Inflammatory macrophage treated with lipopolysaccharide for 4 hours (primary cell): ENCODE results near the gene PACSIN2.
A peak's percentile ranks its signal among the peaks of the same experiment; 100 is the strongest.

ENCODE experiments used
- DNase-seq: peaks from one replicate; pipeline ENCODE4 v3.0.0-alpha.2; 2020

Gene PACSIN2

DNA sequence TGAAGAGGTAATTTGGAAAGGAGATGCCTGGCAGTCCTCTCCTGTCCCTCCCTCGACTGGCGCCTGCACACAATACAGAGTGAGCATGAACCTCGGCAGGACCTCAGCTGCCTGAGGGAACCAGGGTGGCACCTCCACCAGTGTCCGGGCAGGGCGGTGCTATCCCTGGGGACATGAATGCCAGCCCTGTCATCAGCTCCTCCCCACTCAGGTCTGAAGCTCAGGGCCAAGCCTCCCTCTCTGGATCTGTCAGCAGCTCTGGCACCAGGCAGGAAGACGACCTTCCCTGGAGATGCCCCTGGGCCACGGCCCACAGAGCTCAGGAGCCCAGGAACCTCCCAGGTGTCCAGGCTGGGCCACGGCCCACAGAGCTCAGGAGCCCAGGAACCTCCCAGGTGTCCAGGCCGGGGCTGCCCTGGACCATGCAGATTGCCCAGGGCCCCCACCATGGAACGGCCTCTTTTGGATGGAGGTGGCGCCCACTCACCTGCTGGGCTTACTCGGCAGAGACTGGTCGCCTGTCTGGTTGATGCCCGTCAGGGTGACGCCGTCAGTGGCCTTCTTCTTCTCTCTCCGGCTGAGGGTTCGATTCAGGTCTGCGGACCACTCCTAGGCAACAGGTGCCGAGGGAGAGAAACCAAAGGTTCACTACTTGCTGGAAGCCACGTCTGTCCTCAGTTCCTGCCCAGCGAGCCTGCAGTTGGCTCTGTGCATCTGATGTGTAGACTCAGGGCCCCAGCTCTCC lies 136.2 kb downstream of the PACSIN2 start:
- DNase-seq: no peak

DNA sequence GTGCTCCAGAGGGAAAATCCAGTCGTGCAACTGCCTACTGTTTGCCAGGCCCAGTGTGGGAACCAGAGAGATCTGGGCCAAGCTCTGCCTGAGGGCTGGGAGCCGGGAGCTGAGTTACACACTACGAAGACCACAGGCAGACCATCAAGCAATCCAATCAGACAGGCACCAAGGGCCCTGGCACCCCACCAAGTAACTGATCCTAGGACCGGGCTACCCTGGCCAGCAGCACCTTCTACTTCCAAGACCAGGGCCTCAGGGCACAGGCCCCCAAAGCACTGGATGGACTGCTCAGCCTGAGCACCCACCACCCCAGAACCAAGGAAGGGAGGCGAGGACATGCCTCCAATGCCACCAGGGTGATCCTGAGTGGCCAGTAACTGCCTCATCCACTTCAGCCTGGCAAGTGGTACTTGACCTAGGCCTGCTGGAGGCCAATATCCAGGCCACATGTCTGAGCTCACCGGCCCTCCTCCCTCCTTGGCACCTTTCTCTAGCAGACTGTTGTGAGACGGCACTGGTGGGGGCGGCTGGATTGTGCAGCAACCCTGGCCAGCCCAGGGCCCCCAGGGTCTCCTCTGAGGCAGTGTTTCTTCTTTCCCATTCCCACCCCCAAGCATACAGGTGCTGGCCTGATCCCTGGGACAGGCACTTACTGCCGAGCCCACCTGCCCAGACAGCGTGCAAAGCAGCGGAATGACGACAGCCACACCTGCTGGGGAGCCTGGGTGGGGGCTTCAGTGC lies 137.2 kb downstream of the PACSIN2 start:
- DNase-seq: no peak

DNA sequence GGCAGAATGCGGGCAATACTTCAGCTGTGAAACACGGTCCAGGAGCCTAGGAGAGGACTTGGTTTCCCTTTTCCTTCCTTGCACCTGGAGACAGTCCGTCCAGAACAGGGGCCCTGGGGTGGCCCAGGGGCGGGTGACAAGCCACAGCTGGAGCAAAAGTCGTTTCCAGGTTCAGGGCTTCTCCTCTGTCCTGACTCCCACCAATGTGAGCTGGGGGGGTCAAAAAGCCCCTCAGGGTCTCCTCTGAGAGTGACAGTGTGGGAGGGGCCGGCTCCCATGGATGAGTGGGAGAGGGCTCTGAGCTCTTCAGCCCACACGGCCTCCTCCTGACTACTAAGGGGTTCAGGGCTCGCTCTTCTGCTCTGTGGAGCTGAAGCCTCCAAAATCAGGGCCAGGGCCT lies 137.8 kb downstream of the PACSIN2 start:
- DNase-seq: no peak

DNA sequence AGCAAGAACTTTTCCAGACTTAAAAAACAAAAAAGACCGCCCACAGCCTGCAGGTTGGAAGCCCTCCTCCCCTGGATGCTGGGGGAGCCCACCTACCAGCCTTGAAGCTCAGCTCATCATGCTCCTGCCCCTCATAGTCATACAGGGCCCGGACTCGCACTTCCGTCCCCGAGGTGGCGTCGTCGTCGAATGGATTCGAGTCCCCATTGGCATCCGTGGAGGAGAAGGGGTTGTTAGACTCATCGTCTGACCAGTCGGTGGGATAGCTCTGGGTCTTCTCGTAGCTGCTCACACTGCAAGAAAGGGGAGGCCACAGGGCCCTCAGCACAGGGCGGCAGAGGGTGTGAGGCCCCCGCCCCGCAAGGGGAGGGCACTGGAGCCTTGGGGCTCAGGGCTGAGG lies 138.9 kb downstream of the PACSIN2 start:
- no peak for DNase-seq

DNA sequence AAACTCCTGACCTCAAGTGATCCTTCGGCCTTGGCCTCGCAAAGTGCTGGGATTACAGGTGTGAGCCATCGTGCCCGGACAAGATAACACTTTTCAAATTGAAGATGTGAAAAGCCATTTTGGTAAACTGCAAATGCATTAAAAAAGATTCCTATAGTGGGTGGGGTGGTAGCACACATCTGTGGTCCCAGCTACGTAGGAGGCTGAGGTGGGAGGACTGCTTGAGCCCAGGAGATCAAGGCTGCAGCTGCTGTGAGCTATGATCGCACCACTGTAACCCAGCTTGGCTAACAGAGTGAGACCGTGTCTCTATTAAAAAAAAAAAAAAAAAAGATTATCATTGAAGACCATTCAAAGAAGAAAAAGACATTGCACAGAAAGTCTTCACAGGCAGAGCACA lies 140.9 kb downstream of the PACSIN2 start:
- no peak for DNase-seq

DNA sequence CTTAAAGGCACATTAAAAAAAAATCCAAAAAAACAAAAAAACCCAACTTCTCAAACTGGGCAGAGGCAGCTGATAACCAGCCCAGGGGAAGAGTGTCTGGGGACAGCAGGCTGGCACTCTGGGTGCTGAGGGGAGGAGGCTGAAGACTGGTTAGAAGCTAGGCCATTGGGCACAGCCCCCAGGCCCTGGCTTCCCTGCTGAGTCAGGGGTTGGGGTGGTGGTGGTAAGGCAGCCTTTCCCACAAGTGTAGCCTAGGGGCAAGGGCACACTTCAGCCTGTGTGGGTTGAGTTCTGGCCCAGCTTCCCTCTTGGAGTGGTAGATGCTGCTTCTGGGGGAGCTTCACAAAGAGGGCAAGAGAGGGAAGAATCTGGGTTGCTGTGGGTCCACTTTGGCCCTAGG lies 141.6 kb downstream of the PACSIN2 start:
- no peak for DNase-seq

DNA sequence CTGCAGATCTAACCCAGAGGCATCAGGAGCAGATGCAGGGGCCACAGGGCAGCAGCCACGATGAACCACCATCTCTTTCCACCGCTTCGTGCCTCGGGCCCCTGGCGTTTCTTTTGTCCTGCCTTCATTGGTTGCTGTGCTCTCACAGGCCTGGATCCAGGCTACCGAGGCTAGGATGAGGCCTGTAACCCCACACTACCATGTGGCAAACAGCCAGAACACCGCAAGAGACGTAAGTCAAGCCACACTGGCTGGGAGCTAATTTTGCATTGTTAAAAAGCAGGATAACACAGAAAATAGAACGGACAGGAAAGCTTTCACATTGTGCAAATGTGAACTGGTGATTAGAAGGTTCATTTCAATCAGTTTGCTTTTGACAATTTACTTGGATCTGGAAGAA lies 142.1 kb downstream of the PACSIN2 start:
- DNase-seq: no peak

DNA sequence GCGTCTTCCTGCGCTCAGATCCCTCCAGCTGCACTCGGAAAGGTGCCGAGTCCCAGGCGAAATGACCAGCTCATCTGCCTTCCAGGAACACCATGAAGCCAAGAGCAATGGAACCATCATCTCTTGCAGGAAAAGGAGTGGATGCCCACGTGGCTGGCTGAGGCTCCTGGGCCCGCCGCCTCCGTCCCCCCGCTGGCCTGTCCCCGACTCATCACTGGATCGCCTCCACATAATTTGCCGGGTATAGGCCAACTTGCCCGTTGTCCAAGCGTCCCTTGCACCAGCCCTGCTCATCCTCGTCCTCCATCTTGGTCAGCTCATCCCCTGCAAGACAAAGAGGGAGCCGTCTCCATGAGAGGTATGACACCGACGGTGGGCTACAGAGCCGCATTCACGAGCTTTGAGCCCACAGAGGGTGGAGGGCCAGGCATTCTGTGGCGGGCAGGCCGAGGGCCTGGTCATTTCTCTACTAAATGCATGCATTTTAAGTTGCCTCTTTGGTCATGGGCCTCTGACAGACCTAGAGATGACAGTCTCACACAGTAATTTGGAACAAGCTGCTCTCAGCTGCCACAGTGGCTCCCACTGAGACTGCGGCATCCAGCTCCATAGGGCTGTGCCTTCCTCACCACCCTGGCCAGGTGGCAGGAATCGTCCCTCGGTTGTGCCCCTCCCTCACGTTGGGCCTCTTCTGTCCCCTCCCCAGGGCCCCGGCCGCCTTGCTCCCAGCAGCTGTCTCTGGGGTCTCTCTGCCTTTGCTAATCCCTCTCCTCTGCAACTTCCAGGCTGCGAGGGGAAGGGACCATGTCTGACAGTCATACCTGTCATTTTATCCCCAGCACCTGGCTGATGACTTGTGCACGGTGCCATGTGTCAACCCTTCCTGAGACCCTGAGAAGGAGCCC lies 143.6 kb downstream of the PACSIN2 start:
- no peak for DNase-seq

DNA sequence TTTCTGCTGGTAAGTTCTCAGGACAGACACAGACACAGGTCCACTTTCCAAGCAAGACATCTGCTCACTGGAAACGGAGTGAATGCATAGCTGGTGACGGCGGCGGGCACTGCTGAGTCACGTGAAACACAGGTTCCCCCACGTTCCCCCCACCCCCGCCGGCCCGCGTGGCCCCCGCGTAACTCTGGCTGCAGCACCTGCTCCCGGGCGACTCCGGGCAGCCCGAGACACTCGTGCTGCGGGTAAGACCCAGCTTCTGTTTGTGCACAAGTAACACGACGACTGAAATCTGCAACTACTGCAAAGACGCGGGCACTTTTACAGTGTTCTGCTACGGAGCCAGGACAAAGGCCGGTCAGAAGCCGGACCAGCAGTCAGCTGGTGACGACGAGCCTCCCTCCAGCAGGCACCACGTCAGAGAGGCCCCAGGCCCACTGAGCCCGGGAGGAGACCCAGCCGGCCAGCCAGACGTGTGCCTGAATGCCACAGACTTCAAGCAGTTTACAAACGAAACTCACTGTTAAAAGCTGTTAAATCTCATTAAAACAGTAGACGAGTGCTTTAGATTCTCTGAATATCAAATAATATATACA lies 145.0 kb downstream of the PACSIN2 start:
- DNase-seq: no peak

DNA sequence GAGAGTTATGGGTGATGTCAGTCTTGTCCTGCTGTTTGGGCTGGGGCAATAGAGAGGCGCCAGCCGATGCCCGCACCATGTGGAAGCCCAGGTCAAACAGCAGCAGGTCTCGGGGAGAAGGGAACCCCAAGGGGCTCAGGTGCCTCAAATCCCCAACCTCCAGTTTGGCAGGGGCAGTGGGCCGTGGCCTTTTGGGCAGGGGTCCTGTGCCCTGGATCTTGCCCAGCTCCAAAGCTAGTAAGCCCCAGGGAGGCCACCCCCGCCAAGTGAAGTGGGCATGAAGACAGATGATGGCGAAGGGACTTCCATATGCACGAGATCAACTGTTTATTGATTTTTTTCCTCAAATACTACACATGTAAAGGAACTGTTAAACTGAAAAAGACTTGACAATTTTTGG lies 145.5 kb downstream of the PACSIN2 start:
- DNase-seq: no peak

DNA sequence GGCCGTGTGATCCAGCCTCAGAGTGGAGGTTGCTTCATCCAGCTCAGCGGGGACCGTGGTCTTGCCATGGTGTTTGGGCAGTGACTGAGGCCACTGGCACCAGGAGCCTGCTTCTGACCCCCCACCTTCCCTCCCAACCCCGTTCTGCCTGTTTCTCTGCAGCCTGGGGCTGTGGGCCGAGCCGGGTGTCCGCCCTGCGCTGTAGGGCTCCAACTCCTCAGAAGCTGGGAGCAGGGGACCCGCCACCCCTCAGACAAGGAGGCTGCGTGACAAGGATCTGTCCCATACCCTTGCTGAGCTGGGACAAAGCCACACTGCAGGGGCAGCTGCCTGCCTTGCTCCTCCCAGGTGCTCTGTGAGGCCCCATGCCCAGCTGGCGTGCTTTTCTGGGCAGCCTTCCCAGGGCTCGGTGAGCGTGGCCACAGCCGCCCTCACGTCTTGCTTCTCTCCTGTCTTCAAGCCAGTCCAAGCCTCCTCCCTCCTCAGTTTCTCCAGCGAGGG lies 146.1 kb downstream of the PACSIN2 start:
- DNase-seq: no peak

DNA sequence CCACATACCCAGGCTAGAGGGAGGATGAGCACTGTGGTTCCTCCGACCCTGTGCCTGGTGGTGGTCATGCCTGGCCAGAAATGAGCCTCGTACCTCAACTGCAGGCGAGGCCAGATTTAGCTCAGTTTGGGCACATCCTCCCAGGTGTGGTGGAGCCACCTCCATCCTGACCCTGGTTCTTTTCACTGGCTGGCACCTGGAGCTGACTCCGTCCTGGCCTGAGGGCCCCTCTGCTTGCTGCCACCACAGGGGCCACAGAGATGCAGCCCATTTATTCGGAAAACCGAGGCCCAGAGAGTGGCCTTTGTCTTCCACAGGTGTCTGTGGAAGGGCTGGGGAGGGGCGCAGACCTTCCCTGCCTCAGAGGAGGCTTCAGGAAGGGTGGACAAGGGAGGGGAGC lies 148.8 kb downstream of the PACSIN2 start:
- no peak for DNase-seq

DNA sequence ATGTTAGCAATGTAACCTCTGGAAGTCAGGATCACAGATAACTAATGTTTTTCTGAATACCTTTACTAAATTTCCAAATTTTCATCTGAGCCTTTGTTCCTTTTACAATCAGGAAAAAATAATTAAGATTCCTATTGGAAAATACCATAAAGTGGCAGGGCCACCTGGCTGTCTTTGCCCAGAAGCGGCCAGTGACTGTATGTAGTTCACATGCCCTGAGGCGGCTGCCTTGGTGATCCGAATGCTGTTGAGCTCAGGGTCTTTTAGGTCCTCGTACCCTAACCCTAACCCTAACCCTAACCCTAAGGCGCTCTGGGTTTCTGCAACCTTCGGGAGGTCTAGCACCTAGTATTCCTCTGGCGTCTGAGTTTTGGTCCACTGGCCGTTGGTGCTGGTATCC lies 149.4 kb downstream of the PACSIN2 start:
- DNase-seq: no peak

DNA sequence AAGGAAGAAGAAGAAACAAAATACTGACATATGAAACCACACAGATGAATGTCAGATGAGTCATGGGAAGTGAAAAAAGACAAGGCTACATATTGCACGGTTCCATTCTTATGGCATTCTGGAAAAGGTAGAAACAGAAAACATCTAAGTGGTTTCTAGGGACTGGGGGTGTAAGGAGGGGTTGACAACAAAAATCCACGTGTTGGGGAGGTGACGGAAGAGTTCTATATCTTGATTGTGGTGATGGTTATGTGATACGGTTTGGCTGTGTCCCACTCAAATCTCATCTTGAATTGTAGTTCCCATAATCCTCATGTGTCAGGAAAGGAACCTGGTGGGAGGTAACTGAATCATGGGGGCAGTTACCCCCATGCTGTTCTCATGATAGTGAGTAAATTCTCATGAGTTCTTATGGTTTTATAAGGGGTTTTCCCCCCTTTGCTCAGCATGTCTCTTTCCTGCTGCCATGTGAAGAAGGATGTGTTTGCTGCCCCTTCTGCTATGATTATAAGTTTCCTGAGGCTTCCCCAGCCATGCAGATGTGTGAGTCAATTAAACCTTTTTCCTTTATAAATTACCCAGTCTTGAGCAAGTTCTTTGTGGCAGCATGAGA lies 151.5 kb downstream of the PACSIN2 start:
- peak; percentile 91 for DNase-seq

DNA sequence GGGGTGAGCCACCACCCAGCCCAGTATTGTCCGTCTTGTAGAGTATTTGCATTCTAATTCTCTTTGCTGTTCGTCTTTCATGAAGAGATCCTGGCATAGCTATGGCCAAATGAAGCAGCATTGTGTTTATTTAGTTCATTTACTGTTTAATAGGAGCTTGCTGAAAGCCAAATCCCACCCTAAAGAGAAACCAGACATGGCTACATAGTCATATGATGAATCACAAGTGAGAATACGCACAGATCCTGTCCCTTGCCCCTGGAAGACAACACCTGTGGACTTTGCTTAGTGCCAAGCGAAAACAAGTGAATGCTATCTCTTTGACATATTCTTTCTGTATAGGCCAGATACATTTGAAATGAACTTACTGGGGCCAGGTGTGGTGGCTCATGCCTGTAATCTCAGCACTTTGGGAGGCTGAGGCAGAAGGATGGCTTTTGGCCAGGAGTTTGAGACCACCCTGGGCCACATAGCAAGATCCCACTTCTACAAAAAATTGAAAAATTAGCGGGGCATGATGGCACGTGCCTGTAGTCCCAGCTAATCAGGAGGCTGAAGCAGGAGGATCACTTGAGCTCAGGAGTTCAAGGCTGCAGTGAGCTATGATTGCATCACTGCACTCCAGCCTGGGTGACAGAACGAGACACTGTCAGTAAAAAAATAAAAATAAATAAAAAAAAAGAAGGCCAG lies 152.8 kb downstream of the PACSIN2 start:
- DNase-seq: no peak

DNA sequence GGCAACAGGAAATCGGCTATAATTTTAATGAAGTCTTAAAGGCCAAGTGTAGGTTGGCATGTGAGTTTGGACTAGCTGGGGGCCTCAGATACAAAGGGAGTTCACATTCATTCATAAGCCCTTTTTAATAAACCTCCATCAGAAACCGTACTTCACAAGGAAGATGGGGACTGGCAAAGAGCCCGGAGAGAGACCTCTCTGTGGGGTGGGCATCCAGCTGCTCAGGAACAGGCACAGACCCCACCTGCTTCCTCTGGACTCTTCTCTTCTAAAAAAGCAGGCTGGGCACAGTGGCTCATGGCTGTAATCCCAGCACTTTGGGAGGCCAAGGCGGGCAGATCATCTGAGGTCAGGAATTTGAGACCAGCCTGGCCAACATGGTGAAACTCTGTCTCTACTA lies 154.0 kb downstream of the PACSIN2 start:
- DNase-seq: no peak

DNA sequence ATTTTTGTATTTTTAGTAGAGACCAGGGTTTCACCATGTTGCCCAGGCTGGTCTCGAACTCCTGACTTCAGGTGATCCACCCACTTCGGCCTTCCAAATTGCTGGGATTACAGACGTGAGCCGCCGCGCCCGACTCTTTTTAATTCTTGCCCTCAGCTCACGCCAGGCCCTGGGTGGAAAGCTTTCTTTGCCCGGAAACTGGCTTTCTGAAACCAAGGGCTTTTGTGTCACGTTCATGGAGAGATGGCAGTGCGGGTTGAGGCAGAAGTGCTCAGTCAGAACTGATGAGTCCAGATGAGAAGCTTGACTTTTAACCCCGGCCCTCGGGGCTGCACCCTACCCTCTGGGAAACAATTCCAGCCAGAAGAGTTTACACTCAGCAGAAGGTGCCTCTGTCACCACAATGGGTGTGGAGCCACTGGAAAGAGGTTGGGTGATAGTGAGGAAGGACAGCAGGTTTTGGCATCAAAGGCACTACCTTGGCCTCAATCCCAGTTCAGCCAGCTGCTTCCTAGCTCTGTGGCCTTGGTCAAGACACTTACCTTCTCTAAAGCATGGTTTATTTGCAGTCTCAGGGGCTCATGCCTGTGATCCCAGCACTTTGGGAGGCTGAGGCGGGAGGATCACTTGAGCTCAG lies 157.0 kb downstream of the PACSIN2 start:
- DNase-seq: no peak

DNA sequence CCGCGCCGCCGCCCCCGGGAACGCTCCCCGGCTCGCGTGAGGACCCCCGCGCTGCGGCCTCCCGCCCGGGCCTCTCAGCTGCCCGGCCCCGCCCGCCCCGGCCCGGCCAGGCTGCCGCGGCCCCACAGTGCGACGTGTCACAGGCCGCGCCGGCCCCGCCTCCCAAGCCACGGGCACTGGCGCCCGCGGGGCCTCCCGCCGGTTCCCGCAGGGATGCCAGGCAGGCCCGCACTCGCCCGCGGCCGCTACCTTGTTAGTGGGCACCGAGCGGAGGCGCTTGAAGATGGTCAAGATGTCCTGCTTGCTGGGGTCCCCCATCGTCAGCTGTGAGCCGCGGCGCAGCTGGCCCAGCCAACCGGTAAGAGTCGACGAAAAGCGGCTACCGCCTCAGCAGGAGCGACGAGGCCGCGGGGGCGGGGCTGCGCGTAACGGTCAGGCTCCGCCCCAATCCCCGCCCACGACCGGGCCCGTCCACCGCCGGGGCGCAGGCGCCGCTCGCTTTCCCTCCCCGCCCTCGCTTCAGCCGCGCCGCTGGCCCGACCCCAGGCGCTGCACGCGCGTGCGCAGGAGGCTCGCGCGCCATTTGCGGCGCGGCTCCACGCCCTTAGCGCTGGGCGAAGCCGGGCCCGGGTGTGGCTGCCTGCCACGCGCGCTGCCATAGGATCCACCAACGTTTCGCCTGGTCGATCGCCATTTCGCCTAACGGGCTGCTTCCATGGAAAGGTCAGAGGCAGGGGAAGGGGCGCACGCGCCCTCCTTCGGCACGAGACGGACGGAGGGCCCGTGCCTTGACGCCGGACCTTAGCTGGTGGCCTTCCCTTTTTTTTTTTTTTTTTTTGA lies 157.9 kb downstream of the PACSIN2 start, which contains the start of gene ARFGAP3:
TSS of gene ARFGAP3 (minus strand) at position 409 of the 840 bp plus-strand sequence. CDS start at position 318, 91 bp downstream.
- DNase-seq: peak; percentile 99

DNA sequence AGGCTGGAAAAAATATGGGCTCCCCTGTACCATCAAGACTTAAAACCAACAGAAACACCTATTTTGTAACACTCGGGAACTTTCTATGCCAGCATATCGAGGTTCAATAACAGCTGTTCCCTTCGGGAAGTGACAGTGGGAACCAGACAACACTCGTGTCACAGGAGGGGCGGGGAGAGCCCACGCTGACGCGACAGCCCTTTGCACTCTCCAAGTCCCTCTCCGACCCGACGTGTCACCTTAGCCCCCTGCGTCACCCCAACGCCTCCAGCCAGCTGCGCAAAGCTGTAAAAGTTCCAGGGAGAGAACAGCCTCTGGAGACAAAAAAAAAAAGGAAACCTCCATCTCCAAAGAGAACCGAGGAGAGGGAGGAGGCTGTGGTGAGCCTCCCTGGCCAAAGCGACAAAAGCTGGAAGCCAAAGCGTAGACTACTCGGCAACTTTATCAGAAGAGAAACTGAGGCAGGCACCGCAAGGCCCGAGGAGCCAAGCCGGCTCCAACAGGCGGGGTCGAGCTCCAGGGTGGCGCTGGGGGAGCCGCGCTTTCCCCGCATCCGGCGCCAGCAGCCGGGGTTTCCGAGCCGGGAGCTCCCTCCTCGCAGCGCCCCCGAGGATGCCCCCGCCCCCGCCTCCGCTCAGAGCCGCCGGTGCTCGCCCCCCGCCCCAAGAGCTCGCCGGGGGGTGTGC lies 158.6 kb downstream of the PACSIN2 start:
- DNase-seq: peak; percentile 96

DNA sequence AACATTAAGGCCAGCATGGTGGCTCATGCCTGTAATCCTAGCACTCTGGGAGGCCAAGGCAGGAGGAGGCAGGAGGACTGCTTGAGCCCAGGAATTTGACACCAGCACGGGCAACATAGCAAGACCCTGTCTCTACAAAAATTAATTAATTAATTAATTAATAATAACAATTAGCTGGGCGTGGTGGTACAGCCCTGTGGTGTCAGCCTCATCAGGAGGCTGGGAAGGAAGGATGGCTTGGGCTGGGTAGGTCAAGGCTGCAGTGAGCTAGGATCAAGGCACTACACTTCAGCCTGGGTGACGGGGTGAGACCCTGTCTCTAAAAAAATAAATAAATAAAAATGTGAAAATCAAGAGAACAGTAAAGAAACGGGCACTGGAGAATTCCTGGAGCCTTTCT lies 159.2 kb downstream of the PACSIN2 start:
- no peak for DNase-seq
